Measurements from ENCODE around the gene GPR179. TPM values are rescaled to one million over a fixed set of nuclear protein-coding genes. Genes with fewer than 3 reads are reported as not detected.
"Not testable (repeated sequence)": the region's sequence is repeated elsewhere in the genome, so short reads cannot be mapped to it uniquely, and the experiment has no call there.

GPR179 gene
- total RNA-seq, 1 experiment from 2014 or later: 0.03 TPM

DNA sequence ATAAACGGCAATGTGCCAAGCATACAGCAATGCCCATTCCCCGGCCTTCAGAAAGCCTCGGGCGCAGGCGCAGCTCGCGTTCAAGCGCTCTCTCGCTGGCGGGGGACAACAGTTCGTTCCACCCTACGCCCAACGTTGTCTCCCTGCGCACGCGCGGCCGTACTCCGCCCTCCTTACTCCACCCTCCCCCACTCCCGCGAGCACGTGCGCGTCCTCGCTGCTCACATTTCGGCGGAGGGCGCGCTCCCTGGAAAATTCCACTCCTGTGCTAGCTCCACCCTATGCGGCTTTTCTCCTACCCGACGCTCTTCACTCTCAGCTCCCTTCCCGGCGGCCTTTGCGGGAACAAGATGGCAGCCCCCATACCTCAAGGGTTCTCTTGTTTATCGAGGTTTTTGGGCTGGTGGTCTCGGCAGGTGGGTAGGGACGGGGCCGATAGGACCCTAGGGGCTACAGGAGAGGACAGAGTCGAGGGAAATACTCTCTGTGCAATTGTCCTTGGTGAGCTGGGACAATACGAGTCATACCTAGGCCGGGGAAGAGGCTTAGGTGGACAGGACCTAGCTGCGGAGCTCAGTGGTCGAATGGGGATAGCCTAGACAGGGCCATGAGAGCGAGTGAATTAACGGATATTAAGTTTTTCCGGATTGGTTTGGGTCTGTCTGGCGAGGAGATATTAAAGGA is 46.8 kb downstream of the GPR179 start, which contains the start of gene MRPL45:
Gene MRPL45, plus strand, starts transcription at position 335 of the 684 bp plus-strand sequence. Its CDS starts 16 bp downstream, at position 351.
- POLR2A ChIA-PET; in situ Hi-C loops (cut with HindIII; ENCODE audit: low pct_unique_long_range_greater_than_20kb, low sequenced_read_pairs): not testable (repeated sequence)

DNA sequence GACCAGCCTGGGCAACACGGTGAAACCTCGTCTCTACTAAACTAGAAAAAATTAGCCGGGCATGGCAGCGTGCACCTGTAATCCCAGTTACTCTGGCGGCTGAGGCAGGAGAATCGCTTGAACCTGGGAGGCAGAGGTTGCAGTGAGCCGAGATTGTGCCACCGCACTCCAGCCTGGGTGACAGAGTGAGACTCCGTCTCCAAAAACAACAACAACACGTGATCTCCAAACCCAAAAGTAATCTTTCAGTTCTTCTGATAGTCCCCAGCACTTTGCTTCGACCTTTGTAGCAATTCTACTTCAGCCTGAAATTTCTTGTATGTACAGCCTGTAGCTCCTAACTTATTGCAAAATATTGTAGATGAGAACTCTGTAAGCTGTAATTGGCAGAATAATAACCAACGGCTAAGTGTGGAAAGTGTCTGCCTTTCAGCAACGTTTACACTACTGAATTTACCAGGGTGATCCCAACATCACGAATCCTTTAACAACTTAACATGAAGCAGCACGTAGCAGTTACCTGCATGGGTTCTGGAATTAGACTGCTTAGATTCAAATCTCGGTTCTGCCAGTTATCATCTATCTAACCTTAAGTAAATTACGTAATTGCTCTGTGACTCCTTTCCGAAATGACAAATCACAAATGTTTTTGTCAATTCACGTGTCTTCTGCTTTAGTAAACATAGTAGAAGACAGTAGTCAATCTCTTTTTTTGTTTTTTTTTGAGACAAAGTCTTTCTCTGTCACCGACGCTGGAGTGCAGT is 48.0 kb downstream of the GPR179 start:
- H3K36me3 ChIP-seq (ENCODE audit: control insufficient read depth, insufficient read depth, low read length); H3K4me1 ChIP-seq (ENCODE audit: control insufficient read depth, insufficient read depth, low read length); ATAC-seq; DNase-seq (ENCODE audit: low read depth, low spot score); intact Hi-C loops (cut with micrococcal nuclease; ENCODE audit: unreplicated experiment); BruUV-seq (replicated peaks); in situ Hi-C loops (cut with HindIII; ENCODE audit: low pct_unique_long_range_greater_than_20kb, low sequenced_read_pairs); CTCF ChIA-PET; H3K9me3 ChIP-seq (ENCODE audit: control insufficient read depth, insufficient read depth, low read depth, low read length); H3K27me3 ChIP-seq (ENCODE audit: control insufficient read depth, insufficient read depth, low read length); POLR2A ChIA-PET: not testable (repeated sequence)
- peak overlapping the region; percentile 66 for H3K27ac ChIP-seq (ENCODE audit: low read length)
- peak overlapping the region; percentile 43 to 54 for H3K4me3 ChIP-seq (ENCODE audit: low read depth in 2 of 2, low read length in 2 of 2)

More for the DNA sequence above, 46.8 kb downstream of the GPR179 start, which contains the start of gene MRPL45:
- BruUV-seq (replicated peaks); intact Hi-C loops (cut with micrococcal nuclease; ENCODE audit: unreplicated experiment); H3K36me3 ChIP-seq (ENCODE audit: control insufficient read depth, insufficient read depth, low read length); H3K9me3 ChIP-seq (ENCODE audit: control insufficient read depth, insufficient read depth, low read depth, low read length); H3K4me1 ChIP-seq (ENCODE audit: control insufficient read depth, insufficient read depth, low read length); H3K27me3 ChIP-seq (ENCODE audit: control insufficient read depth, insufficient read depth, low read length): not testable (repeated sequence)
- TF ChIP-seq POLR2AphosphoS5 (IDR thresholded peaks at IDR 0.05; ENCODE audit: low read depth, low read length): peak; percentile 40; the same call in 1 of the 2 replicates
- CTCF ChIA-PET: interaction anchor here (0.6 kb wide), 1 partner anchor 16 kb away, joined by 3 read pairs; no protein-coding TSS in a partner anchor
- DNase-seq (ENCODE audit: low read depth, low spot score) (peak; percentile 88), ATAC-seq (peak; percentile 100)
- Histone ChIP-seq H3K27ac (ENCODE audit: low read length) (peak within 1 kb of the TSS; percentile 73), H3K4me3 (ENCODE audit: low read depth in 2 of 2, low read length in 2 of 2) (peak within 1 kb of the TSS; percentile 54 to 70)

DNA sequence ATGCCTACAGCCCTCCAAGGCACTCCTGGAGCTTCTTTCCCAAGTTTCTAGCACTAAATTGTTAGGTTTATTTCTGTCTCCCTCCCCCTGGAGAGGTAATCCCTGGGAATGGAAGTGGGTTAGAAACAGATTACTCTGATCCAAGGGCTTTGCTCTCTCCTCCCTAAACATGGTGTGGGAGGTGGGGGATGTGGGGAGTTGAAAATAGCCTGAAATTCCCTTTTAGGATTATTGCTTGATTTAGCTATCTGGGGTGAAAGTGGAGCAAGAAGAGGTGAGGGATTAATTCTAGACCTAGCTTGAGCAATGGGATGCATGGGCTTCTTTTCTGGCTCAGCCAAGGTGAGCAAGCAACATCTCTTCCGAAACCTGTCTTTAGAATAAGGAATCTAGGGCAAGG is 54.0 kb downstream of the GPR179 start:
- DNase-seq (ENCODE audit: low read depth, low spot score); H3K9me3 ChIP-seq (ENCODE audit: control insufficient read depth, insufficient read depth, low read depth, low read length); intact Hi-C loops (cut with micrococcal nuclease; ENCODE audit: unreplicated experiment); H3K27ac ChIP-seq (ENCODE audit: low read length); H3K4me3 ChIP-seq (ENCODE audit: low read depth in 2 of 2, low read length in 2 of 2); ATAC-seq; in situ Hi-C loops (cut with HindIII; ENCODE audit: low pct_unique_long_range_greater_than_20kb, low sequenced_read_pairs); H3K27me3 ChIP-seq (ENCODE audit: control insufficient read depth, insufficient read depth, low read length); H3K36me3 ChIP-seq (ENCODE audit: control insufficient read depth, insufficient read depth, low read length); CTCF ChIA-PET; POLR2A ChIA-PET; H3K4me1 ChIP-seq (ENCODE audit: control insufficient read depth, insufficient read depth, low read length); BruUV-seq (replicated peaks): not testable (repeated sequence)

DNA sequence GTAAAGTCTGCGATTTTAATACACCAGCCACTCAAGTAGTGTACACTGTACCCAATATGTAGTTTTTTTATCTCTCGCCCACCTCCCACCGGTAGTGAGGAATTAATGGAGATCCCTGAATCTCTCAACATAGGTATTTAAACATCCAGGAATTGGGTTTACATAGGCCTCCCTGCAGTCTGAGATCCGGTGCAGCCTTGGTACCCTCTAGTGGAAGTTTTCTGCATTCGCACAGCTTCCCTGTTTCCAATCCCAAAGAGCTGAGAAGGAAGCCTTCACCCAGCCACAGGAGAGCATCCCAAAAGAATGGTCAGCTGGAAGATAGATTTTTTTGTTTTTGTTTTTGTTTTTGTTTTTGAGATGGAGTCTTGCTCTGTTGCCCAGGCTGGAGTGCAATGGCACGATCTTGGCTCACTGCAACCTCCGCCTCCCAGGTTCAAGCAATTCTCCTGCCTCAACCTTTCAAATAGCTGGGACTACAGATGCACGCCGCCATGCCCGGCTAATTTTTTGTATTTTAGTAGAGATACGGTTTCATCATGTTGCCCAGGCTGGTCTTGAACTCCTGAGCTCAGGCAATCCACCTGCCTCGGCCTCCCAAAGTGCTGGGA is 55.4 kb downstream of the GPR179 start:
- H3K9me3 ChIP-seq (ENCODE audit: control insufficient read depth, insufficient read depth, low read depth, low read length); in situ Hi-C loops (cut with HindIII; ENCODE audit: low pct_unique_long_range_greater_than_20kb, low sequenced_read_pairs); POLR2A ChIA-PET; H3K4me1 ChIP-seq (ENCODE audit: control insufficient read depth, insufficient read depth, low read length); H3K27ac ChIP-seq (ENCODE audit: low read length); DNase-seq (ENCODE audit: low read depth, low spot score); H3K36me3 ChIP-seq (ENCODE audit: control insufficient read depth, insufficient read depth, low read length); intact Hi-C loops (cut with micrococcal nuclease; ENCODE audit: unreplicated experiment); H3K4me3 ChIP-seq (ENCODE audit: low read depth in 2 of 2, low read length in 2 of 2); BruUV-seq (replicated peaks); H3K27me3 ChIP-seq (ENCODE audit: control insufficient read depth, insufficient read depth, low read length); CTCF ChIA-PET: not testable (repeated sequence)
- peak; percentile 88 for ATAC-seq
- TF ChIP-seq, protein P1, sequence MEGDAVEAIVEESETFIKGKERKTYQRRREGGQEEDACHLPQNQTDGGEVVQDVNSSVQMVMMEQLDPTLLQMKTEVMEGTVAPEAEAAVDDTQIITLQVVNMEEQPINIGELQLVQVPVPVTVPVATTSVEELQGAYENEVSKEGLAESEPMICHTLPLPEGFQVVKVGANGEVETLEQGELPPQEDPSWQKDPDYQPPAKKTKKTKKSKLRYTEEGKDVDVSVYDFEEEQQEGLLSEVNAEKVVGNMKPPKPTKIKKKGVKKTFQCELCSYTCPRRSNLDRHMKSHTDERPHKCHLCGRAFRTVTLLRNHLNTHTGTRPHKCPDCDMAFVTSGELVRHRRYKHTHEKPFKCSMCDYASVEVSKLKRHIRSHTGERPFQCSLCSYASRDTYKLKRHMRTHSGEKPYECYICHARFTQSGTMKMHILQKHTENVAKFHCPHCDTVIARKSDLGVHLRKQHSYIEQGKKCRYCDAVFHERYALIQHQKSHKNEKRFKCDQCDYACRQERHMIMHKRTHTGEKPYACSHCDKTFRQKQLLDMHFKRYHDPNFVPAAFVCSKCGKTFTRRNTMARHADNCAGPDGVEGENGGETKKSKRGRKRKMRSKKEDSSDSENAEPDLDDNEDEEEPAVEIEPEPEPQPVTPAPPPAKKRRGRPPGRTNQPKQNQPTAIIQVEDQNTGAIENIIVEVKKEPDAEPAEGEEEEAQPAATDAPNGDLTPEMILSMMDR (IDR thresholded peaks at IDR 0.05): peak; percentile 34; the same call in 1 of the 2 replicates

DNA sequence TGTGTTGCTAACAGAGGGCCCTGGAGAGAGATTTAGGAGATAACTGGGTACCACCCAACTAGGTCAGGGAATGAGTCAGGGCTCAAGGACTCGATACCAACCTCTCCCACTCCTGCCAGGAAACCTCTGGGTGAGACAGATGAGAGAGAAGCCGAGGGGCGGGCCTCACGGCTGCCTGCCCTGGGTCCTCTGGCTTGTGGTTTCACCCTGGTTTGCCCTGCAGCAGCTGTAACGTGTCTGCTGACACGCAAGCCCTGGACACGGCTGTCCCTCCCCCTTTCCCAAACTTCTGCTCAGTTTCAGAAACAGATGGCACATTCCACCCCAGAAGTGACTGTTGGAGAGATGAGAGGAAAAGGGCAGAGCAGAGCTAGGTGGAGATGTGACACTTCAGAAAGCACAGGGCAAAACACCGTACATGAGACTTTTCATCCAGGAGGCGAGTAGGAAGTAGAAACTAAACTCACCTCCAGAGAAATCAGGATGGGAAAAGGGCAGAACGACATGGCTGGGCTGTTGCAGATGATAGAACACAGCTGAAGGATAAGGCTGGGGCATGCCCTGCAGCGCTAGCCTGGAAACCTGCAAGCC is 57.2 kb downstream of the GPR179 start:
- H3K27me3 ChIP-seq (ENCODE audit: control insufficient read depth, insufficient read depth, low read length); DNase-seq (ENCODE audit: low read depth, low spot score); H3K36me3 ChIP-seq (ENCODE audit: control insufficient read depth, insufficient read depth, low read length); H3K4me1 ChIP-seq (ENCODE audit: control insufficient read depth, insufficient read depth, low read length); BruUV-seq (replicated peaks); CTCF ChIA-PET; POLR2A ChIA-PET; in situ Hi-C loops (cut with HindIII; ENCODE audit: low pct_unique_long_range_greater_than_20kb, low sequenced_read_pairs); H3K4me3 ChIP-seq (ENCODE audit: low read depth in 2 of 2, low read length in 2 of 2); H3K9me3 ChIP-seq (ENCODE audit: control insufficient read depth, insufficient read depth, low read depth, low read length); H3K27ac ChIP-seq (ENCODE audit: low read length); intact Hi-C loops (cut with micrococcal nuclease; ENCODE audit: unreplicated experiment): not testable (repeated sequence)
- ATAC-seq: peak; percentile 97

DNA sequence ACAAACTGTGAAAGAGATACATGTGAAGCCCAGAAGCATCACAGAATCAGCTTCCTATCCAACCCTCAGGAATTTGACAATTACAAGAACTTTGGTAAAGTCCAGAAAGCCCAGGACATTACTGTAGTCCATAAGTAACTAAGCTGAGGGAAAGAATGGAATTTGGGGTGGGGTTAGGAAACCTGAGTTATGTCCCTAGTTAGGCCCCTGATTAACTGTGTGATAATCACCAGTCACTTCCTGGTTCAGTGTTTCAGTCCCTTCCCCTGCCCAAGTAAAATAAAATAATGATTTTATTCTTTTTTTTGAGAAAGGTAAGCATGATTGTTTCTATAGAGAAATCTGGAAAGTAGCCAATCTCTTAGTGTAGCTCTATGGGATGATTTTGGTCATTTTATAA is 57.8 kb downstream of the GPR179 start:
- H3K27me3 ChIP-seq (ENCODE audit: control insufficient read depth, insufficient read depth, low read length); H3K4me1 ChIP-seq (ENCODE audit: control insufficient read depth, insufficient read depth, low read length); H3K27ac ChIP-seq (ENCODE audit: low read length); DNase-seq (ENCODE audit: low read depth, low spot score); H3K9me3 ChIP-seq (ENCODE audit: control insufficient read depth, insufficient read depth, low read depth, low read length); H3K36me3 ChIP-seq (ENCODE audit: control insufficient read depth, insufficient read depth, low read length); intact Hi-C loops (cut with micrococcal nuclease; ENCODE audit: unreplicated experiment); ATAC-seq; BruUV-seq (replicated peaks); POLR2A ChIA-PET; CTCF ChIA-PET; in situ Hi-C loops (cut with HindIII; ENCODE audit: low pct_unique_long_range_greater_than_20kb, low sequenced_read_pairs); H3K4me3 ChIP-seq (ENCODE audit: low read depth in 2 of 2, low read length in 2 of 2): not testable (repeated sequence)
